Tibial nerve (tissue), 4 donors: Measurements from ENCODE around the gene POMT2. TPM values are rescaled to one million over a fixed set of nuclear protein-coding genes. Genes with fewer than 3 reads are reported as not detected.

Source experiments
- DNase-seq, 2 donors: peaks; one replicate each; pipeline ENCODE4 v3.0.0-alpha.2; 2019; ENCODE audit warnings: low spot score in 2 of 2
- H3K27ac ChIP-seq, 4 donors: fragments of 200-600 bp; sonication (generic) in 3 of 4; one replicate each; pipeline ENCODE4 v1.5.1; 2017 to 2019; ENCODE audit warnings: mild to moderate bottlenecking in 1 of 4
- H3K27me3 ChIP-seq, 2 donors: fragments of 200-600 bp; sonication (generic) in 1 of 2; one replicate each; pipeline versions ENCODE4 v1.5.1 to v1.6.0; 2017 to 2019
- H3K36me3 ChIP-seq, 3 donors: fragments of 200-600 bp; sonication (generic); one replicate each; pipeline ENCODE4 v1.5.1; 2018 to 2019
- H3K4me1 ChIP-seq, 4 donors: fragments of 200-600 bp; sonication (generic) in 3 of 4; one replicate each; pipeline ENCODE4 v1.5.1; 2017 to 2019
- H3K4me3 ChIP-seq, 4 donors: fragments of 200-600 bp; sonication (generic) in 3 of 4; one replicate each; pipeline ENCODE4 v1.5.1; 2017 to 2019; ENCODE audit warnings: mild to moderate bottlenecking in 1 of 4, moderate library complexity in 1 of 4
- H3K9me3 ChIP-seq, 4 donors: fragments of 200-600 bp; sonication (generic) in 3 of 4; one replicate each; pipeline ENCODE4 v1.5.1; 2017 to 2019
- EP300 ChIP-seq, 2 donors: sonication (generic); formaldehyde crosslinking; IDR thresholded peaks; one replicate each; pipeline ENCODE4 v1.6.1; 2017; ENCODE audit warnings: antibody characterized with exemption in 2 of 2, mild to moderate bottlenecking in 1 of 2
- POLR2A ChIP-seq, 2 donors: fragments of 450-650 bp; IDR thresholded peaks; one replicate each; pipeline ENCODE4 v1.6.1; 2017; ENCODE audit warnings: antibody characterized with exemption in 2 of 2, mild to moderate bottlenecking in 2 of 2, moderate library complexity in 2 of 2
- WGBS, 2 donors: methylation state at CpG; one replicate each; pipeline ENCODE4 v1.1.5; 2018; 5-methylcytosine and 5-hydroxymethylcytosine counted together
- total RNA-seq, 4 donors: library from RNA; depleted of rRNA; stranded (reverse); fragments of >200 nt; gene quantifications; one replicate each; pipeline ENCODE4 v1.1.0, GENCODE V29; 2016
- TF ChIP-seq, protein P1 (sequence below), 5 experiments: fragments of 200-600 bp in 3 of 5; fragments of 450-650 bp in 2 of 5; sonication (generic) in 3 of 5; IDR thresholded peaks; one replicate each; pipeline ENCODE4 v1.5.1; 2016 to 2019; ENCODE audit warnings: antibody characterized with exemption in 5 of 5, mild to moderate bottlenecking in 3 of 5, moderate library complexity in 2 of 5

Gene POMT2
- total RNA-seq, 4 donors from 2014 or later, result 23.9 to 38.7 (median 28.9) TPM

DNA sequence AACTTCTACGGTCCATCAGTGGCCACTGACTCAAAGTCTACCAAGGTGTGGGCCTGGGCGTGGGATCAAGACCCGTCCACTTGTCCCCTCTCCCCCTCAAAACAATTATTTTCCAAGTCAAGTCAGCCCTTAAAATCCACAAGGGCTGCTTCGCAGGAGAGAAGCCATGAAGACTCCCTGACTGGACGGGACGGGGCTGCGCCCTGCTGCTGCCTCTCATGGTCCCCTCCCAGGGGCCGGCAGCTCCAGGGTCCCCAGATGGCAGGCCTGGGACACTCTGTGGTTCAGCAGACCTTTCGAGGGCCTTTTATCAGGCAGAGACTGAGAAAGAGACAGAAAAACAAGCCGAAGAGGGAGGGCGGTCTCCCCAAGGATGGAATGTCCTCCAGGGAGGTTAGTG, 60.5 kb downstream of the POMT2 start:
- DNase-seq, result no peak
- no peaks in the 10 kb centered on the region for H3K4me1 ChIP-seq
- no peak overlapping the region for H3K27ac ChIP-seq
- no peaks in the 10 kb centered on the region for H3K27me3 ChIP-seq
- TF ChIP-seq, protein P1, sequence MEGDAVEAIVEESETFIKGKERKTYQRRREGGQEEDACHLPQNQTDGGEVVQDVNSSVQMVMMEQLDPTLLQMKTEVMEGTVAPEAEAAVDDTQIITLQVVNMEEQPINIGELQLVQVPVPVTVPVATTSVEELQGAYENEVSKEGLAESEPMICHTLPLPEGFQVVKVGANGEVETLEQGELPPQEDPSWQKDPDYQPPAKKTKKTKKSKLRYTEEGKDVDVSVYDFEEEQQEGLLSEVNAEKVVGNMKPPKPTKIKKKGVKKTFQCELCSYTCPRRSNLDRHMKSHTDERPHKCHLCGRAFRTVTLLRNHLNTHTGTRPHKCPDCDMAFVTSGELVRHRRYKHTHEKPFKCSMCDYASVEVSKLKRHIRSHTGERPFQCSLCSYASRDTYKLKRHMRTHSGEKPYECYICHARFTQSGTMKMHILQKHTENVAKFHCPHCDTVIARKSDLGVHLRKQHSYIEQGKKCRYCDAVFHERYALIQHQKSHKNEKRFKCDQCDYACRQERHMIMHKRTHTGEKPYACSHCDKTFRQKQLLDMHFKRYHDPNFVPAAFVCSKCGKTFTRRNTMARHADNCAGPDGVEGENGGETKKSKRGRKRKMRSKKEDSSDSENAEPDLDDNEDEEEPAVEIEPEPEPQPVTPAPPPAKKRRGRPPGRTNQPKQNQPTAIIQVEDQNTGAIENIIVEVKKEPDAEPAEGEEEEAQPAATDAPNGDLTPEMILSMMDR (IDR thresholded peaks at IDR 0.05), result no peak
- no peak for TF ChIP-seq POLR2A (IDR thresholded peaks at IDR 0.05)
- no peaks in the 10 kb centered on the region for H3K9me3 ChIP-seq
- no peaks in the 10 kb centered on the region for H3K36me3 ChIP-seq
- H3K4me3 ChIP-seq, result no peak overlapping the region
- 77 to 83% methylated on average over 11 of the region's 11 CpGs for WGBS, 2 donors

DNA sequence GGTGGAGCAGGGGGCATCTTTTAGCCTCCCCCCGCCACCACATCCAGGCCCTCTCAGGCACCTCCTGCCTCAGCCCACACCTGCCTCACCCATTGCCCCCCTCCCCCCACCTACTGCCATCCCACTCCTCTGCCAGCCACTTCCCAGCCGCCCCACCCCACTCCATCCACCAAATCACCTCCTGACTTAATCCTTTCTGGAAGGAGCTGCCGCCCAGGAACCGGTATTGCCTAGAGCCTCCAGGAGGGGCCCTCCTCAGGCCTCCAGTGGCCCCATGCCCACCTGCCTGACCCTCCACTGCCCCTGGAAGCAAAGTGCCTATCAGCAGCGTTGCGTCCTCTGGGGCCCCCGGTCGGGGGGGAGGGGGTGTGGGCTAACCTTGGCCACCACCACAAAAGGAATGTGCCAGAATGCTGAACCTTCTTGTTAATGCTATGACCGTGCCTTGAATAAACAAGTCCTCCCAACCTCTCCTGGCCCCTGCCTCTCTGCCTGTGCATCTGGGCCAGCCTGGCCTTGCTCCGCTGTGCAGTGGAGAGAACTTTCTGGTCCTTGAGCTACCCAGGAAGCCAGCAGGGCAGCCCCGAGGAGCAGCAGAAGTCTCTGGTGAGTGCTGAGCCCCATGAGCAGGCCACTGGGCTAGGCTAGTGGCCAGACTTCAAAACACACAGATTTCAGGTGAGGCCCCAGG, 61.5 kb downstream of the POMT2 start:
- TF ChIP-seq EP300 (IDR thresholded peaks at IDR 0.05), result no peak
- TF ChIP-seq POLR2A (IDR thresholded peaks at IDR 0.05), result no peak
- TF ChIP-seq, protein P1 (IDR thresholded peaks at IDR 0.05), result no peak
- Histone ChIP-seq H3K9me3 (no peaks in the 10 kb centered on the region), H3K4me3 (no peak overlapping the region), H3K4me1 (no peaks in the 10 kb centered on the region), H3K27me3 (no peaks in the 10 kb centered on the region), H3K36me3 (no peaks in the 10 kb centered on the region), H3K27ac (no peak overlapping the region)
- 53 to 66% methylated on average over 9 to 11 of the region's 11 CpGs for WGBS, 2 donors
- no peak for DNase-seq

DNA sequence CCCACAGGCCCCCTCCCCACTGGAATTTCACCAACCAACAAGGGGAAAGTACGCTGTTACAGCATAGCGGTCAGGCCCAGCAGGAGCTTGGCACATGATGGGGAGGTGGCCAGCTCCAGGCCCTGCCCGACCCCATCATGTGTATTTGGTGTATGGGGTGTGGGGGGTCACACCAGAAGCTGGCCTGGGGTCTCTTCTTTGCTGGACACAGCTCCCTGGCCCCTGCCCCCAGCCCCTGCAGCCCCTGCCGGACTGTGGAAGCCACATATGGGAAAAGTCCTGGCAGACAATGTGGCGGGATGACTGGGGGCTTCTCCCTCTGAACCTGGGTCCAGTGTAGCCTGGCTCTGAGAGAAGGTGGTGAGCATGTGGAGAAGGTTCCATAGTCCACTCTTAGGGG, 62.1 kb downstream of the POMT2 start:
- no peaks in the 10 kb centered on the region for H3K4me1 ChIP-seq
- H3K9me3 ChIP-seq, result no peaks in the 10 kb centered on the region
- DNase-seq, result no peak
- no peaks in the 10 kb centered on the region for H3K36me3 ChIP-seq
- H3K4me3 ChIP-seq, result no peak overlapping the region
- 87 to 91% methylated on average over 4 to 5 of the region's 5 CpGs for WGBS, 2 donors
- H3K27ac ChIP-seq, result no peak overlapping the region
- no peaks in the 10 kb centered on the region for H3K27me3 ChIP-seq
- TF ChIP-seq POLR2A (IDR thresholded peaks at IDR 0.05) (no peak), EP300 (IDR thresholded peaks at IDR 0.05) (no peak)
- TF ChIP-seq, protein P1 (IDR thresholded peaks at IDR 0.05), result no peak

DNA sequence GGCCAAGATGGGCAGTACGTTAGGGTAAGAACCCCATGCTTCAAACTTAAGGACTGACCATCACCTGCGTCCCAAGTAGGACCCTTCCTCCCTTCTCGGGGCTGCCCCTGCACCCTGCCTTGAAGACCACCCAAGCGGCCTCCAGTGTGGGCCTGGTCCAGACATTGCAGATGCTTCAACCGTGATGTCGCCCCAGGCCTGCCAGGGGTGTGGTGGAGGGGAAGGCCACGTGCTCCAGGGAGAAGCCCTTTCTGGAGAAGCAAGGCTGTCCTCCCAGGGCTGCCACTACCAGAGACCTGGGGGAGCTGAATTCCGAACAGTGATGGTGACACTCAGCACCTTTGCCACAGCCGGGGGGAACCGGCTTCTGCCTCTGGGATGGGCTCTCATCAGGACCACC, 63.0 kb downstream of the POMT2 start:
- Histone ChIP-seq H3K27ac (no peak overlapping the region), H3K4me3 (no peak overlapping the region), H3K27me3 (no peaks in the 10 kb centered on the region), H3K4me1 (no peaks in the 10 kb centered on the region), H3K9me3 (no peaks in the 10 kb centered on the region), H3K36me3 (no peaks in the 10 kb centered on the region)
- DNase-seq, result no peak
- 86 to 93% methylated on average over 9 to 10 of the region's 10 CpGs for WGBS, 2 donors
- TF ChIP-seq POLR2A (IDR thresholded peaks at IDR 0.05), result no peak
- no peak for TF ChIP-seq EP300 (IDR thresholded peaks at IDR 0.05)
- TF ChIP-seq, protein P1 (IDR thresholded peaks at IDR 0.05), result no peak

DNA sequence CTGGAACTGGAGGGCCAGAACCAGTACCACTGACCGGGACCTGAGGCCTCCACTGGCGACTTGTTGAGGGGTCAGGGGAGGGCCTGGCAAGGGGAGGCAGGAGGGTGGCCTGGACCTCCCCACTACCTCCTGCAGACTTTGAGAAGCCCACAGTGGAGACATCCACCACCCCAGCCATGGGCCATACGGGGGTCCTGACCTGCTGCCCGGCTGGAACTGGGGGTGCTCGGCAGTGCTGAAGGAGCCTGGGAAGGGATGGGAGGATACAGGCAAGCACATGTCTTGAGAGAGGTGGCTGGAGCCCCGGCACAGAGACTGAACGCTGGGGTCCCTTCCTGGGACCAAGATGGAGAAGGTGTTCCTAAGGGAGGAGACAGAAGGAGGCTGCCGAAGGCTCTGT, 64.0 kb downstream of the POMT2 start:
- 96 to 98% methylated on average over 6 to 8 of the region's 8 CpGs for WGBS, 2 donors
- TF ChIP-seq POLR2A (IDR thresholded peaks at IDR 0.05), result no peak
- no peak for TF ChIP-seq EP300 (IDR thresholded peaks at IDR 0.05)
- TF ChIP-seq, protein P1 (IDR thresholded peaks at IDR 0.05), result no peak
- DNase-seq, result no peak

More for the DNA sequence above, 64.0 kb downstream of the POMT2 start:
- H3K4me1 ChIP-seq, result no peaks in the 10 kb centered on the region
- H3K4me3 ChIP-seq, result no peak overlapping the region
- no peaks in the 10 kb centered on the region for H3K9me3 ChIP-seq
- no peaks in the 10 kb centered on the region for H3K27me3 ChIP-seq
- no peak overlapping the region for H3K27ac ChIP-seq
- H3K36me3 ChIP-seq, result no peaks in the 10 kb centered on the region
